SKM-1 (cell line): Measurements from ENCODE around the gene SHC2.
"Not testable (repeated sequence)": the region's sequence is repeated elsewhere in the genome, so short reads cannot be mapped to it uniquely, and the experiment has no call there.

Experiments
- DNase-seq: peaks from one replicate; lab custom pipeline; 2025; ENCODE audit not compliant: unreplicated experiment; lab: John Stamatoyannopoulos, UW

The SHC2 gene

GRCh38 chr19:407511-408440 lies 53.1 kb downstream of the SHC2 start:
- DNase-seq: no peak

- DNase-seq: no peak
Measured at GRCh38 chr19:406971-407510, 53.8 kb downstream of the SHC2 start.

- DNase-seq: no peak
Measured at GRCh38 chr19:406135-406781, 54.6 kb downstream of the SHC2 start.

- no peak for DNase-seq
Measured at GRCh38 chr19:405121-405965, 55.5 kb downstream of the SHC2 start.

- DNase-seq: no peak
Measured at GRCh38 chr19:403221-404027, 57.4 kb downstream of the SHC2 start.

GRCh38 chr19:402786-403185 lies 58.0 kb downstream of the SHC2 start:
- DNase-seq: no peak

DNA sequence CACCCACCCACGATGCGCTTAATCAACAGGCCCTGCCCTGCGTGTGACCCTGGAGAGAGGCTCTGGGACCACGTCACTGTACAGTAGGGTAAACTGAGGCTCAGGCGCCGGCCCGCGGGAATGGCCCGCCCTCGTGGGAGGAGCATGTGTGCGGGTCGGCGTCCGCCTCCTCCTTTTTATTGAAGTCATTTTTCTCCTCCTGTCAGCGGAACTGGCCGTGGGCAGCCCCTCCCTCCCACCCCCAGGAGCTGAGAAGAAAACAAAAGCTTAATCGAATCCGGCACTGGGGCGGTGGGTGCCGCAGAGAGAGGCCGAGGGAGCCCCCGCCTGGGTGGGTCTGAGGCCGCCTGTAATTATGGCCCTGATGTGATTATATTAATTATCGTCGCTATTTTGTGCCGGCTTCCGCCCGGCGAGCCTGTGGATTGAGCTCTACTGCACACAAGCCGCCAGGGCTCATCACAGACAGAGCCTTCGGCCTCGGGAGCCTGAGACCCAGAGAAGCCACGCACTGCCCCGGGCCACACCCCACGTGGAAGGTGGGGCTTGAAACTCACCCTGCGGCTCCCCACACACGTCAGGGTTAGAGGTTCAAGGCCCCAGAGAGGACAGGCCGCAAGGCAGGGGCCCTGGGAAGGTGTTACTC lies 58.8 kb downstream of the SHC2 start:
- DNase-seq: no peak

DNA sequence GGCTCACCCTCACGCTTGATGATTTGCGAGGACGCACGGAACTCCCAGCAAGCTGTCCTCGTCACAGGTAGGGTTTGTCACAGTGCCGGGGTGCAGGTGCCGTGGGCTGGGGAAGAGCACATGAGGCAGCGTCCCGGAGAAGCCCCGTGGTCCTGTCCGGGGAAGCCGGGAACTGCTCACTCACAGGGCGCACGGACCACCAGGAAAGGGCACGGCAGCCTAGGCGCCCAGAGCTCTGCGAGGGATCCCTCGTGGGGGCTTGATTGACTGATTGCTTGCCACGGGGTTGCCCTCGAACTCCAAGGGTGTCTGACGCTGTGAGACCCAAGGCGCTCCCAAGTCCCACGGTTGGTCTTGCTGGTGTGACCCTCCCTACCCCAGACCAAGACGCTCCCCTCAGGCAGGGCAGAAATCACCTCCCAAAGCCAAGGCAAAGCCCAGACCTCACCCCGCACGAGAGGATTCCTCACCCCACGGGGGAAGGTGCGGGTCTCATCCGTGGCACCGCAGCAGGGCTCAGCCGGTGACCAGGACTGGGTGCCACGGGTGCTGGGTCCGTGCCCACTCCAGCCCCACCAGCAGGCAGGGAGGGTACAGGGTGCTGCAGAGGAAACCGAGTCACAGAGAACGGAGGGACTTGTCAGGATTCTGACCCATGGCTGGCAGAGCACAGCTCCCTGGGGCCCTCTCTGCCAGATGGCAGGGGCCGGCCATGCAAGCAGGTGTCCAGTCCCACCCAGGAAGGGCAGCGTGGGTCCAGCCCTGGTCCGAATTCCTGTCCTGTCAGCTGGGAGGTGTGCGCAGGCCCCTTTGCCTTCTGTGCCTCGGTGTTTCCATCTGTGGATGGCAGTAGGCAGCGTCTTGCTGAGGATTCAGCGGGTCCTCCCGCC lies 59.6 kb downstream of the SHC2 start:
- DNase-seq: no peak

DNA sequence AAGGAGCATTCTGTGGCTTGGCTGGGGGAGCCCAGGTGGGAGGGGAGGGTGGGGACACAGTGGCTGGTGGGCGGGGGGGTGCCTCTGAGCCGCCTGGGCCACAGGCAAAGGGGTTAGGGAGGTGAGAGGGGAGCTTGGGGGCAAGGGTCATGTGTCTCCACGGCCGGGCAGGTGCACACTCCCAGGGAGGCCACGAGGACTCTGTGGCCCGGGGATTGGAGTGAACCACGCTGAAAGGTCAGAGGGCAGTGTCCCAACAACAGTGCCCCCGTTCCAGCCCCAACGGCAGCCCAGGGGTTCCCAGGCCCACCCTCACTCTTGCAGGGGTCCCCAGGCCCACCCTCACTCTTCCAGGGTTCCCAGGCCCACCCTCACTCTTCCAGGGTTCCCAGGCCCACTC lies 61.5 kb downstream of the SHC2 start:
- DNase-seq: no peak

DNA sequence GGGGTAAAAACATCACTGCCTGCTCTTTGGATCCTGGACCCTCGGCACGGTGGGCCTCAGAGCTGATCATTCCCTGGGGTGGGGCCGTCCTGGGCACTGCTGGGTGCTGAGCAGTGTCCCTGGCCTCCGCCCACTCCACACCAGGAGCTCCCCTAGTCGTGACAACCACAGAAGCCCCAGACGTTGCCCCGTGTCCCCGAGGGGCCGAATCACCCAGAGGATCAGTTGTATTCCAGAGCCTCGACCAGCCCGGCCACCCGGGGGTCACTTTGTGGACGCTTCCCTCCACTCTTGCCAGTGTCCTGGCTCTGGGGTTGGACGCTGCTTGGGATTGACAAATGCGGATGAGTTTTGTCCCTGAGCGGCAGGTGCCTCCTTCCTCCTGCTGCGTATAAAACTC lies 62.1 kb downstream of the SHC2 start:
- DNase-seq: no peak

- DNase-seq: no peak
Measured at GRCh38 chr19:397941-398706, 62.7 kb downstream of the SHC2 start.

GRCh38 chr19:397321-397720 lies 63.5 kb downstream of the SHC2 start:
- no peak for DNase-seq

DNA sequence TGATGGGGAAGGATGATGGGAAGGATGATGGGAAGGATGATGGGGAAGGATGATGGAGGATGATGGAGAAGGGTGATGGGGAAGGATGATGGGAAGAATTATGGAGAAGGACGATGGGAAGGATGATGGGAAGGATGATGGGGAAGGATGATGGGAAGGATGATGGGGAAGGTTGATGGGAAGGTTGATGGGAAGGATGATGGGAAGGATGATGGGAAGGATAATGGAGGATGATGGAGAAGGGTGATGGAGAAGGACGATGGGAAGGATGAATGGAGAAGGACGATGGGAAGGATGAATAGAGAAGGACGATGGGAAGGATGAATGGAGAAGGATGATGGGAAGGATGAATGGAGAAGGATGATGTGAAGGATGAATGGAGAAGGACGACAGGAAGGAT lies 65.4 kb downstream of the SHC2 start:
- DNase-seq: no peak

GRCh38 chr19:394857-395256 lies 66.0 kb downstream of the SHC2 start:
- DNase-seq: not testable (repeated sequence)

- DNase-seq: not testable (repeated sequence)
Measured at GRCh38 chr19:393560-393959, 67.3 kb downstream of the SHC2 start.

- DNase-seq: no peak
Measured at GRCh38 chr19:392375-392970, 68.4 kb downstream of the SHC2 start.

- no peak for DNase-seq
Measured at GRCh38 chr19:391726-392374, 69.0 kb downstream of the SHC2 start.
